ENCODE measurements around the gene SLC37A3. TPM values are rescaled to one million over a fixed set of nuclear protein-coding genes. Genes with fewer than 3 reads are reported as not detected.
"Not testable (repeated sequence)": the region's sequence is repeated elsewhere in the genome, so short reads cannot be mapped to it uniquely, and the experiment has no call there.

The SLC37A3 gene
- total RNA-seq, 4 donors from 2014 or later = 28.7 to 36.2 (median 29.9) TPM

DNA sequence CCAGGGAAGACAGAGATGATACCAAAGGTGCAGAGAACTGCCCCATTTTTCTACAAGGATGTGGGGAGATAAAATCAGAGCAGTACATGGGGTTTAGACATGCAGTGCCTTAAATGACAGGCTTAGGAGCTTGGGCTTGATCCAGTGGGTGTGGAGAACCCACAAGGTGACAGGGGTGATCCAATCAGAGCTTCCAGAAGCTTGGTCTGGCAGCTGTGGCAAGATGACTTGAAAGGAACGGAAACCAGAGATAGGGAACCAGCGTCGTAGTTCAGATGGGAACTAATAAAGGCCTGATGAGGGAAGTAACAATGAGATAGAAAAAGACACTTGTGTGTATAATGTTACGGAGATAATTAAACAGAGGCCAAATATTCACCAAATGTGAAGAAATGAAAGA, 80.7 kb downstream of the SLC37A3 start:
- 83 to 87% methylated on average over 4 of the region's 4 CpGs for WGBS, 2 donors
- DNase-seq (ENCODE audit: low spot score in 2 of 2) = no peak
- TF ChIP-seq POLR2A (IDR thresholded peaks at IDR 0.05) = no peak
- TF ChIP-seq, protein P1, sequence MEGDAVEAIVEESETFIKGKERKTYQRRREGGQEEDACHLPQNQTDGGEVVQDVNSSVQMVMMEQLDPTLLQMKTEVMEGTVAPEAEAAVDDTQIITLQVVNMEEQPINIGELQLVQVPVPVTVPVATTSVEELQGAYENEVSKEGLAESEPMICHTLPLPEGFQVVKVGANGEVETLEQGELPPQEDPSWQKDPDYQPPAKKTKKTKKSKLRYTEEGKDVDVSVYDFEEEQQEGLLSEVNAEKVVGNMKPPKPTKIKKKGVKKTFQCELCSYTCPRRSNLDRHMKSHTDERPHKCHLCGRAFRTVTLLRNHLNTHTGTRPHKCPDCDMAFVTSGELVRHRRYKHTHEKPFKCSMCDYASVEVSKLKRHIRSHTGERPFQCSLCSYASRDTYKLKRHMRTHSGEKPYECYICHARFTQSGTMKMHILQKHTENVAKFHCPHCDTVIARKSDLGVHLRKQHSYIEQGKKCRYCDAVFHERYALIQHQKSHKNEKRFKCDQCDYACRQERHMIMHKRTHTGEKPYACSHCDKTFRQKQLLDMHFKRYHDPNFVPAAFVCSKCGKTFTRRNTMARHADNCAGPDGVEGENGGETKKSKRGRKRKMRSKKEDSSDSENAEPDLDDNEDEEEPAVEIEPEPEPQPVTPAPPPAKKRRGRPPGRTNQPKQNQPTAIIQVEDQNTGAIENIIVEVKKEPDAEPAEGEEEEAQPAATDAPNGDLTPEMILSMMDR (IDR thresholded peaks at IDR 0.05) = no peak
- H3K4me3 ChIP-seq (ENCODE audit: low read depth, poor library complexity, severe bottlenecking) = no peak overlapping the region
- intact Hi-C loops (cut with DNase I; ENCODE audit: low total_unique reads) = loop anchor here (10.0 kb wide), 1 partner anchor 93 kb away; no protein-coding TSS in a partner anchor

DNA sequence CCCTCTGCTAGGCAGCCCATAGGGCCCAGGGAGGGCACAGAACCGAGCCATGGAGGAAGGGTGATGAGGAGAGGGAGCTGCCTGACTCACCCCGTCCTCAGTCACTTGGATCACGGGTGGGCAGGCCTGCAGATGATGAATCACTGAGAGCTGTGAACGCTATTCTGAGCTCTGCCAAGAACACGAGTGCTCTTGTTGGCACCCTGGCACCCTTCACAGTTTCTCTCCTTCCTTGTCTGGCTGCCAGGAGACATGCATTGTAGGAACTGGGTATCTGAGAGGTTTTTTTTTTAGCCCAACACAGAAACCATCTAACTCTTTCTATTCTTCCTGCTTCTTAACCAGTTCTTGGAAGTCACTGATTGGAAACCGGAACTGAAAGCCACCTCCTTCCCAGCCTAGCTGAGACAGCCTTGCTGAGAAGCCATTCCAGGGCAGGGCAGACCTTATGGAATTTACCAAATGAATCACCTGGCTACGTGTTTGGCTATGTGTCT, 82.1 kb downstream of the SLC37A3 start:
- peak; percentile 85 to 95 for DNase-seq (ENCODE audit: low spot score in 2 of 2)
- WGBS, 2 donors = 4 to 8% methylated on average over 7 of the region's 7 CpGs
- TF ChIP-seq POLR2A (IDR thresholded peaks at IDR 0.05) = no peak
- TF ChIP-seq, protein P1 (IDR thresholded peaks at IDR 0.05) = no peak
- intact Hi-C loops (cut with DNase I; ENCODE audit: low total_unique reads) = loop anchor here (10.0 kb wide), 1 partner anchor 91 kb away; no protein-coding TSS in a partner anchor
- no peak overlapping the region for H3K4me3 ChIP-seq (ENCODE audit: low read depth, poor library complexity, severe bottlenecking)

DNA sequence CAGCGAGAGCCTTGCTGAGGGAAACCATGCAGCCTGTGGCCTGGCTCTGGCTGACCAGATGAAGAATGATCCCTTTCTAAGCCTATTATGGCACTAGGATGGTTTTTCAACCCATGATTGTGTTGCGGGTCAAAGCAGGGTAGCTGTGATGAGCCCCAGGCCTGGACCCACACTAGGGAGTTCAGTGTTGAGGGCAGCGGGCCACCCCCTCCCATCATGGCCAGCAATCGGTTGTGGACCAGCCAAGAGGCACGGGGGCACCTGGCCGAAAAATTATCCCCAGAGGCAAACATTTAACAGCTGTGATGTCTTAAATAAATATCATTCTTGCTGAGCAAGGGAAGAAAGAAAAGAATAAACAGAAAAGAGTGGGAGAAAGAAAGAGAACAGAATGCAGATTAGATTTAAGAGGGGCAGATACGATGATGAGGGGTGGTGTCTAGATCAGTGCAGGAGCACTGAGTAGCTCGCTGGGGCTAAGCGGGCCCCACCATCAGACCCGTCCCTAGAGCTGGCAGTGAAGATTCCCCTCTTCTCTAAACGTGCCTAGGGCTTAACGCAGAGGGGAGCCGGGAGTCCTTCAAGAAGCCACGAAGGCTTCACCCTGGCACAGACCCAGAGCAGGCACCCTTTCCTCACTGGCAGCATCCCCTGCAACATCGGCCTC, 82.7 kb downstream of the SLC37A3 start:
- DNase-seq (ENCODE audit: low spot score in 2 of 2) = no peak
- no peak overlapping the region for H3K4me3 ChIP-seq (ENCODE audit: low read depth, poor library complexity, severe bottlenecking)
- TF ChIP-seq, protein P1 (IDR thresholded peaks at IDR 0.05) = no peak
- TF ChIP-seq POLR2A (IDR thresholded peaks at IDR 0.05) = no peak
- intact Hi-C loops (cut with DNase I; ENCODE audit: low total_unique reads) = loop anchor here (10.0 kb wide), 1 partner anchor 91 kb away; no protein-coding TSS in a partner anchor
- 34 to 38% methylated on average over 15 of the region's 15 CpGs for WGBS, 2 donors

DNA sequence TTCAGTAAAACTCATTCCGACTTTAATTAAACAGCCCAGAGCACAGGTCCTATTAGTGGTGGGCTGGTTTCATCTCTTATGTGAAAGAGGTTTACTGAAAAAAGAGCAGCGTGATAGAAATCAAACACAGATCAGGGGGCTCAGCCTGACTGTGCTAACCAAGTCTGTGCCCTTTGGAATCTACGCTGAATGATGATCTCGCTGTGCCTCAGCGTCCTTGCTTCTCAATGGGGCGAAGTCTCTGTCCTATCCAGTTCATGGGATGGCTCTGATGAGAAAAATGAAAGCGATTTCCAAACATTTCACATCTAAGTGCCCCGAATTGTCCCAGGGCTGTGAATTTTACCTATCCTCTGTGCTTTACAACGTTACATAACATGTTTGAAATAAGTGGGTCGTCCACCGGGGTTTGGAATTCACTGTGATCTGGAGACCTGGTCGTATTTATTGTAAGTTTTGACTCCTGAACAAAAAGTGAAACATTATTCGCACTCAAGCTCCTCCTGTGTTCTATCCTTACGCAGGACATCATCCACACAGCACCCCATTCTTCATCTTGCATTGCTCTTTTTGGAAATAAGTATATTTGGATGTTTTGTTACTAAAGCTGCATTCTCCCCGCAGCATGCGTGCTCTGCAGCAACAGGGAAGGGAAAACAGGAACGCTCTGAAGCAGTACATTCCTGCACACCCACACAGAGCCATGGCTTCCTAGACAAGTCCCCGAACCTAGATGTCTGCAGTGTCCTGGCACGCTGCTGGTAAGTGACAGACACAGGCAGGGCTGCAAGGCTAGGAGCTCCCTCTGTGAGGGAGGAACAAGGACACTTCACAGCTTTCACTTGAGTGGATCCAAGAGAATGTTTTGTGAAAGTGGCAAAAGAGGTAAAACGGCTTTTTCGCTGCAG, 83.5 kb downstream of the SLC37A3 start:
- intact Hi-C loops (cut with DNase I; ENCODE audit: low total_unique reads) = loop anchor here (10.0 kb wide), 1 partner anchor 90 kb away; no protein-coding TSS in a partner anchor
- DNase-seq (ENCODE audit: low spot score in 2 of 2) = no peak
- H3K4me3 ChIP-seq (ENCODE audit: low read depth, poor library complexity, severe bottlenecking) = no peak overlapping the region
- TF ChIP-seq POLR2A (IDR thresholded peaks at IDR 0.05) = no peak
- TF ChIP-seq, protein P1 (IDR thresholded peaks at IDR 0.05) = no peak
- 75 to 81% methylated on average over 21 of the region's 21 CpGs for WGBS, 2 donors

DNA sequence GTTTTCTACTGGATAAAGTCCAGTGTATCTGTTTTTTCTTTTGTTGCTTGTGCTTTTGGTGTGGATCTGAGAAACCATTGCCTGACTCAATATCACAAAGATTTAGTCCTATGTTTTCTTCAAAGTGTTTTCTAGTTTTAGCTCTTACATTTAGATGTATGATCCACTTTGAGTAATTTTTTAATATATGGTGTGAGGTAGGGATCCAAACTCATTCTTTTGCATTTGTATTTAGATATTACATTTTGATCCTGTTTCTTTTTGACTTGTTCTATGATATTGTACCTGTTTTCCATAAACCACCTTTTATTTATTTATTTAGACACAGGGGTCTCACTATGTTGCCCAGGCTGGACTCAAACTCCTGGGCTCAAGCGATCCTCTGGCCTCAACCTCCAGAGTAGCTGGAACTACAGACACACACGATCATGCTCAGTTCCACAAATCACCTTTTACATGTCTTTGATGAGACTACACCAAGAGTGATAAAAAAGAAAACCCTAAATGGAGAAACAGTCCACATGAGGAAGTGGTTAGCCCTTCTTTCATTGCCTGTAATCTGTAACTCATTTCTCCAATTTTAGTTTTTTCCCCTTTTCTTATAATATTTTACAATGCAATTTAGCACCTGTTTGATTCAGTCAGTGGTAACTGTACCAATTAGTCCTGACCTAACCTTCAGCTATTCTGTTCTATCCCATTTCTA, 86.0 kb downstream of the SLC37A3 start:
- no peak overlapping the region for H3K4me3 ChIP-seq (ENCODE audit: low read depth, poor library complexity, severe bottlenecking)
- peak in 1 of 2 donors; percentile 8 for DNase-seq (ENCODE audit: low spot score in 2 of 2)
- TF ChIP-seq POLR2A (IDR thresholded peaks at IDR 0.05) = no peak
- TF ChIP-seq, protein P1 (IDR thresholded peaks at IDR 0.05) = no peak
- WGBS, 2 donors = 91 to 93% methylated on average over 2 of the region's 2 CpGs
- intact Hi-C loops (cut with DNase I; ENCODE audit: low total_unique reads) = loop anchor here (10.0 kb wide), 1 partner anchor 87 kb away; no protein-coding TSS in a partner anchor

DNA sequence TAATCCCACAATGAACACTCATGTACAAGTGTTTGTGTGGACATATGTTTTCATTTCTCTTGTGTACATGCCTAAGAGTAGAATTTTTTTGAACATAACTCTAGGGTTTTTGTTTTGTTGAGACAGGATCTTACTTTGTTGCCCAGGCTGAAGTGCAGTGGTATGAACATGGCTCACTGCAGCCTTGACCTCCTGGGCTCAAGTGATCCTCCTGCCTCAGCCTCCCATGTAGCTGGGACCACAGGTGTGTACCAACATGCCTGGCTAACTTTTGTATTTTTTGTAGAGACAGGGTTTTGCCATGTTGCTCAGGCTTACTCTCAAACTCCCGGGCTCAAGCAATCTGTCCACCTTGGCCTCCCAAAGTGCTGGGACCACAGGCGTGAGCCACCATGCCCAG, 87.2 kb downstream of the SLC37A3 start:
- WGBS, 2 donors = 100% methylated on average over 2 of the region's 2 CpGs
- not testable (repeated sequence) for H3K4me3 ChIP-seq (ENCODE audit: low read depth, poor library complexity, severe bottlenecking)
- peak in 1 of 2 donors; percentile 23 for DNase-seq (ENCODE audit: low spot score in 2 of 2)
- intact Hi-C loops (cut with DNase I; ENCODE audit: low total_unique reads) = loop anchor here (10.0 kb wide), 1 partner anchor 86 kb away; no protein-coding TSS in a partner anchor
